HEK293 (cell line): ENCODE measurements around the gene SPATA21.

Experiments
- CTCF ChIP-seq: fragments of 450-650 bp; formaldehyde crosslinking; IDR thresholded peaks from 2 replicates; pipeline ENCODE4 v1.5.1; 2016; ENCODE audit warnings: missing biosample characterization, missing genetic modification characterization
- TCF7L2 ChIP-seq: IDR thresholded peaks from 2 replicates; pipeline ENCODE4 v1.6.1; 2011; ENCODE audit warnings: low read depth, mild to moderate bottlenecking, inconsistent platforms, low read length, moderate library complexity, borderline replicate concordance
- ZNF10 ChIP-seq: fragments of 450-650 bp; formaldehyde crosslinking; IDR thresholded peaks from 2 replicates; pipeline ENCODE4 v1.5.1; 2017; ENCODE audit warnings: missing biosample characterization, missing genetic modification characterization
- ZNF2 ChIP-seq: fragments of 450-650 bp; formaldehyde crosslinking; IDR thresholded peaks from 2 replicates; pipeline ENCODE4 v1.5.1; 2016; ENCODE audit warnings: missing biosample characterization, missing genetic modification characterization
- ZNF248 ChIP-seq: fragments of 450-650 bp; formaldehyde crosslinking; IDR thresholded peaks from 2 replicates; pipeline ENCODE4 v1.5.1; 2017; ENCODE audit warnings: missing biosample characterization, missing genetic modification characterization
- ZNF416 ChIP-seq: fragments of 450-650 bp; formaldehyde crosslinking; IDR thresholded peaks from 2 replicates; pipeline ENCODE4 v1.5.1; 2016; ENCODE audit warnings: missing biosample characterization, missing genetic modification characterization

- TF ChIP-seq CTCF (tag by site-specific recombination) = no peak
- TF ChIP-seq ZNF10 (tag by site-specific recombination) = no peak
- no peak for TF ChIP-seq ZNF416 (tag by site-specific recombination)
- no peak for TF ChIP-seq ZNF2 (tag by site-specific recombination)
- no peak for TF ChIP-seq TCF7L2
- TF ChIP-seq ZNF248 (tag by site-specific recombination) = no peak
Observed at GRCh38 chr1:16409536-16410152, 27.6 kb downstream of the SPATA21 start.
